ENCODE results near the gene MTRF1L. TPM values are rescaled to one million over a fixed set of nuclear protein-coding genes. Genes with fewer than 3 reads are reported as not detected.

Gene MTRF1L
- total and polyA plus RNA-seq, 2 donors from 2014 or later: 15.8 to 19.2 TPM

GRCh38 chr6:152984513-152984872 lies 18.0 kb downstream of the MTRF1L start:
- no peak overlapping the region for H3K27ac ChIP-seq (ENCODE audit: low read depth in 2 of 2, low read length in 2 of 2)
- peak overlapping the region; percentile 13 to 99 (median 94) for H3K4me3 ChIP-seq (ENCODE audit: low read length in 3 of 3)
- peaks cover 0 to 12% (median 6%) of the 10 kb centered on the region in 3 donors for H3K4me1 ChIP-seq (ENCODE audit: control insufficient read depth in 2 of 3, insufficient read depth in 2 of 3, low read depth in 1 of 3, low read length in 3 of 3)
- intact Hi-C loops (cut with DNase I): no loop called here
- no peaks in the 10 kb centered on the region for H3K36me3 ChIP-seq (ENCODE audit: control insufficient read depth in 2 of 3, insufficient read depth in 3 of 3, low read length in 3 of 3)
- DNase-seq: peak in 2 of 5 donors; percentile 19 to 21
- no peaks in the 10 kb centered on the region for H3K27me3 ChIP-seq (ENCODE audit: control insufficient read depth, insufficient read depth, low read length)
- no peak for TF ChIP-seq CTCF (IDR thresholded peaks at IDR 0.05; ENCODE audit: borderline replicate concordance, extremely low read depth, insufficient read depth)
- peak overlapping the region in 2 of 3 donors; percentile 9 to 89 for H3K9ac ChIP-seq (ENCODE audit: low read length in 3 of 3)
- FAIRE-seq: no peak
- no peaks in the 10 kb centered on the region for H3K9me3 ChIP-seq (ENCODE audit: control insufficient read depth in 2 of 3, insufficient read depth in 1 of 3, low read length in 3 of 3)

GRCh38 chr6:152983637-152984512 lies 18.6 kb downstream of the MTRF1L start:
- FAIRE-seq (no peak), DNase-seq (peak in 4 of 5 donors; percentile 49 to 99 (median 98))
- Histone ChIP-seq H3K9me3 (ENCODE audit: control insufficient read depth in 2 of 3, insufficient read depth in 1 of 3, low read length in 3 of 3) (no peaks in the 10 kb centered on the region), H3K4me3 (ENCODE audit: low read length in 3 of 3) (peak overlapping the region; percentile 87 to 99 (median 94)), H3K27ac (ENCODE audit: low read depth in 2 of 2, low read length in 2 of 2) (peak overlapping the region; percentile 95 to 98), H3K36me3 (ENCODE audit: control insufficient read depth in 2 of 3, insufficient read depth in 3 of 3, low read length in 3 of 3) (no peaks in the 10 kb centered on the region), H3K27me3 (ENCODE audit: control insufficient read depth, insufficient read depth, low read length) (no peaks in the 10 kb centered on the region), H3K9ac (ENCODE audit: low read length in 3 of 3) (peak overlapping the region; percentile 79 to 89 (median 83)), H3K4me1 (ENCODE audit: control insufficient read depth in 2 of 3, insufficient read depth in 2 of 3, low read depth in 1 of 3, low read length in 3 of 3) (peaks cover 0 to 12% (median 6%) of the 10 kb centered on the region in 3 donors)
- intact Hi-C loops (cut with DNase I): no loop called here
- TF ChIP-seq CTCF (IDR thresholded peaks at IDR 0.05; ENCODE audit: borderline replicate concordance, extremely low read depth, insufficient read depth): no peak

- peak within 1 kb of the TSS; percentile 79 to 89 (median 83) for H3K9ac ChIP-seq (ENCODE audit: low read length in 3 of 3)
- H3K36me3 ChIP-seq (ENCODE audit: control insufficient read depth in 2 of 3, insufficient read depth in 3 of 3, low read length in 3 of 3): no peaks in the 10 kb centered on the region
- H3K9me3 ChIP-seq (ENCODE audit: control insufficient read depth in 2 of 3, insufficient read depth in 1 of 3, low read length in 3 of 3): no peaks in the 10 kb centered on the region
- FAIRE-seq (peak; percentile 75), DNase-seq (peak; percentile 98 to 99 (median 99))
- peak within 1 kb of the TSS; percentile 95 to 98 for H3K27ac ChIP-seq (ENCODE audit: low read depth in 2 of 2, low read length in 2 of 2)
- no peaks in the 10 kb centered on the region for H3K27me3 ChIP-seq (ENCODE audit: control insufficient read depth, insufficient read depth, low read length)
- intact Hi-C loops (cut with DNase I): no loop called here
- TF ChIP-seq CTCF (IDR thresholded peaks at IDR 0.05; ENCODE audit: borderline replicate concordance, extremely low read depth, insufficient read depth): no peak
- peak within 1 kb of the TSS; percentile 87 to 99 (median 94) for H3K4me3 ChIP-seq (ENCODE audit: low read length in 3 of 3)
- peaks cover 0 to 12% (median 6%) of the 10 kb centered on the region in 3 donors for H3K4me1 ChIP-seq (ENCODE audit: control insufficient read depth in 2 of 3, insufficient read depth in 2 of 3, low read depth in 1 of 3, low read length in 3 of 3)
Observed at GRCh38 chr6:152982904-152983636, 19.4 kb downstream of the MTRF1L start, which contains the start of gene FBXO5. FBXO5 (minus strand) TSS chr6:152983041; CDS start chr6:152982959, 82 bp downstream.

All from kidney (tissue), 14 donors.